OCI-LY3 (cell line): ENCODE results near the gene MIA2.

Source experiments
- EZH2phosphoT487 ChIP-seq: fragments of 200-600 bp; shearing (Covaris generic); IDR thresholded peaks from 2 replicates; pipeline ENCODE4 v1.6.1; 2018; ENCODE audit warnings: antibody characterized with exemption, mixed run types, low read depth
- TF ChIP-seq, protein P1 (sequence below): fragments of 200-600, 300-600 bp; sonication (generic); IDR thresholded peaks from 2 replicates; pipeline ENCODE4 v1.5.1; 2014; ENCODE audit warnings: antibody characterized with exemption, low read length, low read depth

DNA sequence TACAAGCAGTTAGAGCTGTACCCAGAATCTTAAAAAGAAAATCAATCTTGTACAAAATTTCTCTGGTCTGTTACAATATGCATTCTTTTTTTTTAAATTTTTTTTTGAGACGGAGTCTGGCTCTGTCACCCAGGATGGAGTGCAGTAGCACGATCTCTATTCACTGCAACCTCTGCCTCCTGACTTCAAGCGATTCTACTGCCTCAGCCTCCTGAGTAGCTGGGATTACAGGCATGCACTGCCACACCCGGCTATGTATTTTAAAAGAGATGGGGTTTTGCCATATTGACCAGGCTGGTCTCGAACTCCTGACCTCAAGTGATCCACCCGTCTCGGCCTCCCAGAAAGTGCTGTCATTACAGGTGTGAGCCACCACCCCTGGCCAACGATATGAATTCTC, 194.4 kb downstream of the MIA2 start:
- TF ChIP-seq, protein P1, sequence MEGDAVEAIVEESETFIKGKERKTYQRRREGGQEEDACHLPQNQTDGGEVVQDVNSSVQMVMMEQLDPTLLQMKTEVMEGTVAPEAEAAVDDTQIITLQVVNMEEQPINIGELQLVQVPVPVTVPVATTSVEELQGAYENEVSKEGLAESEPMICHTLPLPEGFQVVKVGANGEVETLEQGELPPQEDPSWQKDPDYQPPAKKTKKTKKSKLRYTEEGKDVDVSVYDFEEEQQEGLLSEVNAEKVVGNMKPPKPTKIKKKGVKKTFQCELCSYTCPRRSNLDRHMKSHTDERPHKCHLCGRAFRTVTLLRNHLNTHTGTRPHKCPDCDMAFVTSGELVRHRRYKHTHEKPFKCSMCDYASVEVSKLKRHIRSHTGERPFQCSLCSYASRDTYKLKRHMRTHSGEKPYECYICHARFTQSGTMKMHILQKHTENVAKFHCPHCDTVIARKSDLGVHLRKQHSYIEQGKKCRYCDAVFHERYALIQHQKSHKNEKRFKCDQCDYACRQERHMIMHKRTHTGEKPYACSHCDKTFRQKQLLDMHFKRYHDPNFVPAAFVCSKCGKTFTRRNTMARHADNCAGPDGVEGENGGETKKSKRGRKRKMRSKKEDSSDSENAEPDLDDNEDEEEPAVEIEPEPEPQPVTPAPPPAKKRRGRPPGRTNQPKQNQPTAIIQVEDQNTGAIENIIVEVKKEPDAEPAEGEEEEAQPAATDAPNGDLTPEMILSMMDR: no peak
- no peak for TF ChIP-seq EZH2phosphoT487
